Measurements from ENCODE around the gene DNAJC3.
"Not testable (repeated sequence)": the region's sequence is repeated elsewhere in the genome, so short reads cannot be mapped to it uniquely, and the experiment has no call there.

Gene DNAJC3

DNA sequence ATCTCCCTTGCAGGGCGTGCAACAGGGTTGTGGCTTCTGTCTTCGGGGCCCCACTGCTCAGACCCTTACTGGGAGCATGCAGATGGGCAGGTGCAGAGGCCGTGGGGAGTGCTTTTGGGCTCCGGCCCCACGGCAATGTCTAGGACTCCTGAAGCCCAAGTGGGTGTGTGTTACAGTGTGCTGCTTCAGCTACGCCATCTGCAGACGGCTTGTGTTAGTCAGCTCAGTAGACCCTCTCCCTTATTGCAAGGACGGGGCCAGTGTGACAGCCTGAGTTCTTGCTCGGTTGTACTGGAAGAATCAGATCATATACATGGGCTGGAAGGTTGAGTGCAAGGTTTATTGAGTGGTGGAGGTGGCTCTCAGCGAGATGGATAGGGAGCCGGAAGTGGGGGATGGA lies 39.3 kb downstream of the DNAJC3 start:
- DNase-seq, result no peak

DNA sequence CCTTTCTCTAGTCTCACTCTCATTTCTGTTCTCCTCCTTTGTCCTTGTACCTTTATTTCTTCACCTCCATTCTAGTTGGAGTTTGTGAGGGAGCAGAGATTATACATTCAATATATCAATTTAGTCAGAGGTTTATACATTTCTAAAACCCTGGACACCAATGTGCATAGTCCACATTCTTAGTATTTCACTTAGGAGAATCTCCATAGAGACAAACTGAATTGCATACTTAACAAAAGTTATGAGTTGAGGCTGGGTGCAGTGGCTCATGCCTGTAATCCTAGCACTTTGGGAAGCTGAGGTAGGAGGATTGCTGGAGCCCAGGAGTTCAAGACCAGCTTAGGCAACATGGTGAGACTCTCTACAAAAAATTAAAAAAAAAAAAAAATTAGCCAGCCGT lies 45.3 kb downstream of the DNAJC3 start:
- DNase-seq, result no peak

DNA sequence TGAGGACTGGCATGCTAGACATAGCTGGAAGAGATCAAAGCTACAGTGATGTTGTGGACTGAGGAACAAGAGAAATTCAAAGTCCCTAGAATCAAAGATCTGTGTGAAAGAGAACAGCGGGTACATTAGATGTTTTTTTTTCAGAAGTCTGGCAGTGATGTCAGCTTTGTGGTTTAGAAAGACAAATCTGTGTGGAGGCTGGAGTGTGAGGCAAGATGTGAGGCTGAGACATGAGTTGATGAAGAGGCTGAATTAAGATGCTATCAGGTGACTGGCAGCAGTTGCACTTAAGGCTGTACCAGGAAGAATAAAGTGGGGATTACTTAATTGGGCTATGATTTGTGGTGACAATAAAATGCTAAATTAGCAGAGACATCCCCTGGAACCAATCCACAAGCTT lies 46.5 kb downstream of the DNAJC3 start:
- no peak for DNase-seq

DNA sequence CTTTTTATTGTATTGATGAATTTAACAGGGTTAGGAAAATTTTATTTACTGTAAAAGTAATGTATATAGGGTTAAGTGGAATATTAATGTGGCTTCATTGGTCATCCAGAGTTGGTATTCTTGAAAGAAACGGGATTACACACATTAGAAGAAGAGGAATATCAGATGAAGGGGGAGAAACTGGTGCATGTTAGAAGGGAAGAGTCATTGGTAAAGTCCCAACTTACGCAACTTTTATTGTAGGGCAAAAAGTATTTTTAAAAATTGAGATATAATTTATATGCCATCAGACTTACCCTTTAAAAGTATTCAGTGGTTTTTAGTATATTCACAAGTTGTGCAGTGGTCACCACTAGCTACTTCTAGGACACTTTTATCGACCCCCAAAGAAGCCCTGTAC lies 47.3 kb downstream of the DNAJC3 start:
- DNase-seq, result no peak

DNA sequence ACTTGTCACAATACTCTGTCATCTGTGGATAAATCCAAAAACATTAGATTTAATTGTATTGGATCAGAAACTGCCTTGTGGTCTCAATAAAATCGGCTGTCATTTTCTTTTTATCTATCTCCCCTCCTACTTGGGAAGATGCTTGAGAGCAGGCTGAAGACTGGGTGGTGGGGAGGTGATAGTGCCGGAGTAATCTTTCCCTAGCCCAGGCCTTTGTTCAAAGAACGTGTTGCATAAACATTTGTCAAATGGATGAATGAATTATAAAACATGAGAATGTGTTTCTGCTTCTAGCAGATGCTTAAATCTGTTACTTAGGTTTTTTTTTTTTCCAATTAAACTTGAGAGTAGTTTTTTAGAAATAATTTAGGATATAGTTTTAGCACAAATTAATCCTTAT lies 49.9 kb downstream of the DNAJC3 start:
- no peak for DNase-seq

DNA sequence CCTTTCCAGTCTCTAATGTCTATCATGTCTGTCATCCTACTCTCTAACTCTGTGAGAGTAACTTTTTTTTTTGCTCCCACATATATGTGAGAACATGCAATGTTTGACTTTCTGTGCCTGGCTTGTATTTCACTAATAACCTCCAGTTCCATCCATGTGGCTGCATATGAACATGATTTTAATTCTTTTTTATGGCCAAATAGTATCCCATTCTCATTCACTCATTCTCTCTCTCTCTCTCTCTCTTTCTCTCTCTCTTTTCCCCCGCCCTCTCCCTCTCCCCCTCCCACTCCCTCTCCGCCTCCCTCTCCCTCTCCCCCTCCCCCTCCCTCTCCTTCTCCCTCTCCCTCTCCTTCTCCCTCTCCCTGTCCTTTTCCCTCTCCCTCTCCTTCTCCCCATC lies 52.0 kb downstream of the DNAJC3 start:
- no peak for DNase-seq

DNA sequence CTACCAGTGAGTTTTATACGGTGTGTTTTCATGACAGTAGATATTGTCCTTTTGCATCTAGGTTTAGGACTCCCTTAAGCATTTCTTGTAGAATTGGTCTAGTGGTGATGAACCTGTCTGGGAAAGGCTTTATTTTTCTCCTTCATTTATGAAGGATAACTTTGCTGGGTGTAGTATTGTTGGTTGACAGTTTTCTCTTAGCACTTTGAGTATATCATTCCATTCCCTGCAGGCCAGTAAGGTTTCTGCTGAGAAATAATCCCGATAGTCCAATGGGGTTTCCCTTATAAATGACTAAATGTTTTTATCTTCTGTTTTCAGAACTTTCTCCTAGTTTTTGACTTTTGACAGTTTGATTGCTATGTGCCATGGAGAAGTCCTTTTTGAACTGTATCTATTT lies 57.2 kb downstream of the DNAJC3 start:
- DNase-seq, result no peak

DNA sequence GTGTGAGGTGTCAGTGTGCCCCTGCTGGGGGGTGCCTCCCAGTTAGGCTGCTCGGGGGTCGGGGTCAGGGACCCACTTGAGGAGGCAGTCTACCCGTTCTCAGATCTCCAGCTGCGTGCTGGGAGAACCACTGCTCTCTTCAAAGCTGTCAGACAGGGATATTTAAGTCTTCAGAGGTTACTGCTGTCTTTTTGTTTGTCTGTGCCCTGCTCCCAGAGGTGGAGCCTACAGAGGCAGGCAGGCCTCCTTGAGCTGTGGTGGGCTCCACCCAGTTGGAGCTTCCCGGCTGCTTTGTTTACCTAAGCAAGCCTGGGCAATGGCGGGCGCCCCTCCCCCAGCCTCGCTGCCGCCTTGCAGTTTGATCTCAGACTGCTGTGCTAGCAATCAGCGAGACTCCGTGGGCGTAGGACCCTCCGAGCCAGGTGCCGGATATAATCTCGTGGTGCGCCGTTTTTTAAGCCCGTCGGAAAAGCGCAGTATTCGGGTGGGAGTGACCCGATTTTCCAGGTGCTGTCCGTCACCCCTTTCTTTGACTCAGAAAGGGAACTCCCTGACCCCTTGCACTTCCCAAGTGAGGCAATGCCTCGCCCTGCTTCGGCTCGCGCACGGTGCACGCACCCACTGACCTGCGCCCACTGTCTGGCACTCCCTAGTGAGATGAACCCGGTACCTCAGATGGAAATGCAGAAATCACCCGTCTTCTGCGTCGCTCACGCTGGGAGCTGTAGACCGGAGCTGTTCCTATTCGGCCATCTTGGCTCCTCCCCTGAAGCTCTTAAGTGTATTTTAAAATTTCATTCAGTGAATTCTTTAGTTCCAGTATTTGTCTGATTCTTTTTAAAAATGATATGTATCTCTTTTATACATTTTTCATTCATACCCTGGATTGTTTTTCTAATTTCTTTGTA lies 63.4 kb downstream of the DNAJC3 start:
- not testable (repeated sequence) for DNase-seq

DNA sequence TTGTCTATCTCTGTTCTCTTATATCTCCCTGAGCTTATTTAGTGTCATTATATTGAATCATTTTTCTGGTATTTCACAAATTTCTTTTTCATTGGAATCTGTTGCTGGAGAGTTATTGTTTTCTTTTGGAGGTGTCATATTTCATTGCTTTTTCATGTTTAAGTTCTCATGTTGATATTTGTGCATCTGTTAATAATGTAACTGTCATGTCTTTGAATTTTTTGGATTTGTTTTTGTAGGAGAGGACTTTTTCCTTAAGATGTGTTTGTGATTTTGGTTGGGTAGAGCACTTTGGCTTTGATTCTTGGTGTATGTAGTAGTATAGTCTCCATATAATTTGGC lies 64.0 kb downstream of the DNAJC3 start:
- DNase-seq, result no peak

DNA sequence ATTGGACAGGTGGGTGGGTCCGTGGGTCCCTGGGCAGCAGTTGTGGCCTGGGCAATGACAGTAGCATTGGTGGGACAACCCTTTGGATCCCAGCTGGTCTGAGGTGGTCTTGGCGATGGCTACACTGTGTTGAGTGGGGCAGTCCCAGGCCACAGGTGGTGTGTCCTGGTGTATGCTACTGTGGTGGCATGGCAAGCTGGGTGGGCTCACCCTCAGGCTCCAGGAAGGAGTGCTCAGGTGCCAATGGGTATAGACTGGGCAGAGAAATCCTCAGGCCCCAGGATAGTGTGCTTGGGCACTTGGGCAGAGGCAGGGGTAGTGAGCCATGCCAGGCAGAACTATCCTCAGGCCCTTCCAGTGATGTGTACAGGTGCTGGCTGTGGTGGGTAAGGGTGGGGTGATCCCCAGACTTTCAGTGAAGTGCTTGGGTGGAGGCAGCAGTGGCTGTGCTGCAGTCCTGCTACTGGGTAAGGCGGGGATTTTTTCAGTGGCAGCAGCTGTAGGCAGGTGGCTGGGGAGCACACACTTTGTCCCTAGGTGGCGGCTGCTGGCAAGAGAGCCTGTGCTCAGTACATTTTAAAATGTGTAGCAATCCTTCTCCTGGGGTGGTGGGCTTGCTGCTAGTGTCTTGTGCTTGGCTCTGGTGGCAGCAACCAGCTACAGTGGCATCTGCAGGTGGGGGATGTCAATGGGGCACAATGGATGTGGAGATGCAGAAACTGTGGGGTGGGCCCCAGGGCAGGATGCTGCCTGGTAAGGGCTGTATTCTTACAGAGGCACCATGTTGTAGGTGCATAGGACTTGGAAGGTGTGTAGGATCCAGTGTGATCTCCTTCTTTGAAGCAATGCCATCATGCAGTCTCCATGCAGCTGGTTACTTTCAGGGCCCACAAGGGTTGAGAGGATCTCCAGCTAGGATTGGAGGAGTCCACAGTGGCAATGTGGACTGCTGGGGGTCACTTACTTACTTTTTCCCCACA lies 64.9 kb downstream of the DNAJC3 start:
- DNase-seq, result no peak

DNA sequence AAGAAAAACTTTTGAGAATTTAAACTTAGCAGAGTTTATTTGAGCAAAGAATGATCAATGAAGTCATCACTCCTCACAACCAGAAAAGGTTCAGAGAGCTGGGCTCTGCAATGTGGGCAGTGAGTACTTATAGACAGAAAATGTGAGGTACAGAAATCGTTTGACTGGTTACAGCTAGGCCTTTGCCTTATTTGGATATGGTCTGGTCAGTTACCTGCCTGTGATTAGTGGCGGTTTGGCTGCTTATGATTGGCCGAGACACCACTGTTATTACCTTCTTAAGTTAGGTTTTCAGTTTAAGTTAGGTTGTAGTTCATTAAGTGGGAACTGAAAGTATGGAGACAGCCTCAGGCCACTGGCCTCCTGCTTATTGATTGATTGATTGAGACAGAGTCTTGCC lies 66.3 kb downstream of the DNAJC3 start:
- DNase-seq, result no peak

DNA sequence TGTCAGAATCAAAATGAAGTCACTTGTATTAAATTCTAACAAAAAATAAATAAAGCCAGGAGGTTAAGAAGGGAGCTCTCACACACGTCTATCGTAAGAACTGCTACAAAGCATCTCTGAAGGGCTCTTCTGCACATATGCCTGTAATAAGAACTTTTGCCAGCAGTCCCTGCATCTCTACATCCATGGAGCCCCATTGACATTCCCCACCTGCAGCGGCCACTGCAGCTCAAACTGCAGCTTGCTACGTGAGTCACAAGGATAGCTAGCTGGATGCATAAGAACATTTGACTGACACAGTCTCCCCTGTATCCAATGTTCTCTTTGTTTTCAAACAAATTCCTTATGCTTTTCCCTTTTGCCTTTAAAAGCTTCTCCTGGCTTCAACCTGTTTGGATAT lies 68.3 kb downstream of the DNAJC3 start:
- no peak for DNase-seq

DNA sequence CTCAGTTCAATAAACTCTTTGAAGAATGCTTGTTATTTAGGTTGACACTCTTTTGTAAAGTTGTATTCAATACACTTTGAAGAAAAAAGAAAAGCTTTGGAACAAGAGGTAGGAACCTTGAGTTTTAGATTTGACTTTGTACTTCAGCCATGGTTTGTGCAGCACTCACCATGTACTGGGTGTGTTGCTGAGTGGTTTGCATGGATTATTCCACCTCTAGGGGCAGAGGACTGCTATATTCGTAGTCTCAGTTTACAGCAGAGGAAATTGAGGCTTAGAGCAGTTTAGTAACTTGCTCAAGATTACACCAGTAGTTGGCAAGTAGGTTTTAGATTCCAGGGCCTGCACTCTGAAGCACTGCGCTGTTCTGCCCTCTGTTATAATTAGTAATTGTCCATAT lies 68.8 kb downstream of the DNAJC3 start:
- DNase-seq, result no peak

DNA sequence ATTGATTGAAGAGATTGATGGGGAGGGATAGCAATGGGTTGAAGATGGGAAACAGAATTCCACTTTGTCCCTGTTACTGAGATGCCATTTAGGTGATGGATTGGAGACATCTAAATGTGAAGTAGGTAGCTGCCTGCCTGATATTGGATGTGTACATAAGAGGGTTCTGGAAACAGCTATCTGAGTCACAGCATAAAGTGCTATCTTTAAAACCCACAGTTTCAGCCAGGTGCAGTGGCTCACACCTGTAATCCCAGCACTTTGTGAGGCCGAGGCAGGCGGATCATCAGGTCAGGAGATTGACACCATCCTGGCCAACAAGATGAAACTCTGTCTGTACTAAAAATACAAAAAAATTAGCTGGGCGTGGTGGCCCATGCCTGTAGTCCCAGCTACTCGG lies 72.6 kb downstream of the DNAJC3 start:
- no peak for DNase-seq

DNA sequence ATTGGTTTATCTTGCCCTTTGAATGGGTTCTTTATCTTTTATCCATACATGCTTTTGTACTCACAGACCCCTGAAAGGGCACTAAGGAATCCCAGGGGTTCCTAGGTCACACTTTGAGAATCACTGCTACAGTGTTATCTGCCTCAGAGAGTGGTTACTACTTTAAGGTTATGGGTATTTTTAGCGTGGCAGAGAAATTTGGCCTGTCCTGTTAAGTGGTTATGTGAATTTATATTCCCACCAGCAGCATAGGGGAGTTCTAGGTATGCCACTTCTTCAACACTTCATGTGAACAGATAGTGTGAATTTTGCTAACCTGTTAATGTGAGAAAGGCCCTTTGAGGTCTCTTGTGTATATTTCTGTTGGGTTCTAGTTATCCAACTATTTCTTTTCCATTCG lies 75.7 kb downstream of the DNAJC3 start:
- DNase-seq, result no peak

DNA sequence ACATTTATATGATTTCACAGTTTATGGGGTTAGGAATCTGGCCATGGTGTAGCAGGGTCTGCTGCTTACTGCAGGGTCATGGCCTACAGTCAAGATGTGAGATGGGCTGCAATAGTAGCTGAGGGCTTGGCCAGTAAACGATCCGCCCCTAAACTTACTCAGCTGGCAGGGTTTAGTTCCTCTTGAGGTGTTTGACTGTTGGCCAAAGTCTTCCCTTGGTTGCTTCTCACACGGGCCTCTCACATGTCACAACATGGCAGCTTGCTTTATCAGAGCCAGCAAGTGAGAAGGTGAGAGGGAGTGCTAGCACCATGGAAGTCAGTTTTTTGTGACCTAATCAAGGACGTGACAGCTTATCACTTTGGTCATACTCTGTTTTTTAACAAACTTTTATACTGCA lies 77.1 kb downstream of the DNAJC3 start:
- DNase-seq, result no peak

DNA sequence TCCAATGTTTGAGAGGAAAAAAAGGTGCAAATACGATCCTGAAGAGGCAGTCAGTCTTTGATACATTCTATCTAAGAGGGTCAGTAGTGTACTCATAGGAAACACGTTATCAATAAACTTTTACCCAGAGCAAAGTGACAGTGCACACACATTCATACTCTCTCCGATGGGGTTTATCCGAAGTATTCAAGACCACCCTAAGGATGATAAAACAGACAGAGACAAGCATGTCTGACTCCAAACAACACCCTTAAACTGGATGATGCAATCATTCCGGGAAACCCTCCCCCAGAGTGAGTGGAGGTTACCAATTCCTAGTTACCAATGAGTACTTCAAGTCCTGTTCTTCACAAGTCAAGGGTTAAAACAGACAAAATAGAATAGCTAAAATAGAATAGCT lies 79.1 kb downstream of the DNAJC3 start:
- DNase-seq, result no peak

DNA sequence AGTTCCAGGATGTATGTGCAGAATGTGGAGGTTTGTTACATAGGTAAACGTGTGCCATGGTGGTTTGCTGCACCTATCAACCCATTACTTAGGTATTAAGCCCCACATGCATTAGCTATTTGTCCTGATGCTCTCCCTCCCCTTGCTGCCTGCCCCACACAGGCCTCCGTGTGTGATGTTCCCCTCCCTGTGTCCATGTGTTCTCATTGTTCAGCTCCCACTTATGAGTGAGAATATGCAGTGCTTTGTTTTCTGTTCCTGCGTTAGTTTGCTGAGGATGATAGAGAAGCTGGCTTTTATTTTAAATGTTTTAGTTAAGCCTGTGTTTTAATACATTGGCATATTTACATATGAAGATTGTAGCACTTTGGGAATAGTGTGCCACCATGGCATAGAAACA lies 85.7 kb downstream of the DNAJC3 start:
- not testable (repeated sequence) for DNase-seq

DNA sequence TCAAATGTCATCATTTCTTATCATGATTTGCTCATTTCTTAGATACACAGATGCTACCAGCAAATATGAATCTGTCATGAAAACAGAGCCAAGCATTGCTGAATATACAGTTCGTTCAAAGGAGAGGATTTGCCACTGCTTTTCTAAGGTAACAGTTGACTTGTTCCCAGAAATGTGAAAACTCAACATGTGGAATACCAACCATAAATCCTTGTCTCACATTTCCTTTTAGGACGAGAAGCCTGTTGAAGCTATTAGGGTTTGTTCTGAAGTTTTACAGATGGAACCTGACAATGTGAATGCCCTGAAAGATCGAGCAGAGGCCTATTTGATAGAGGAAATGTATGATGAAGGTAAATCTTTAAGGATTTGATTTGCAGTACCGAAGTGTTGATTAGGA lies 86.7 kb downstream of the DNAJC3 start:
- no peak for DNase-seq

DNA sequence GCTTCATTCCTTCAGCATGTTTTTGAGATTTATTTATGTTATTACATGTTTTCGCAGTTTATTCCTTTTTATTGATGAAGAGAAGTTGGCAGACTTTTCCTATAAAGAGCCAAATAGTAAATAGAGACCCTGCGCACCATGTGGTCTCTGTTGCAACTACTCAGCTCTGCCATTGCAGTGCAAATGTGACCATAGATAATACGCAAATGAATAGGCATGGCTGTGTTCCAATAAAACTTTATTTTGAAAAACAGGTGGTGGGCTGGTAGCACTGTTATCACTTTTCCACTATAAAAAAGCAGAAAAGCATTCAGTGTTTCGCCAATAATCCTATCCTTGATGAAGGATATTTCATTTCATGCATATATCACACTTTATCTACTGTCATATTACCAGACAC lies 95.0 kb downstream of the DNAJC3 start:
- DNase-seq, result no peak

DNA sequence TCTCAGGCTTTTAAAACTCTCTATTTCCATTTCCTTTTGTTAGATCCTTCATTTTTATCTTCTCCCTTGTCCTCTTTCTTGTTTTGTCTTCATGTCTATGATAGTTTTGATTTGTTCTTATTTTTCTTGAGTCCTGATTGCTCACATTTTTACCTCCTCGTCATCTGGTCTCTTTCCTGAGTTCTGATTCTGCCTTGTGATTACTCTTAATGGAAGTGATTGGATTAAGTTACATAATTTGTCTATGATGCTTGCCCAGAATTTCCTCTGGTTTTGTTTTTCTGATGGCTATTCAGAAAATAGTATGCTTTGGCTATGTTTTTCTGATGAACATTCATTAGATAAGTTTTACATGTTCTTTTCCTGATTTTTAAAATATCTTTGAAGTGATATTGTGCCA lies 102.6 kb downstream of the DNAJC3 start:
- DNase-seq, result no peak

DNA sequence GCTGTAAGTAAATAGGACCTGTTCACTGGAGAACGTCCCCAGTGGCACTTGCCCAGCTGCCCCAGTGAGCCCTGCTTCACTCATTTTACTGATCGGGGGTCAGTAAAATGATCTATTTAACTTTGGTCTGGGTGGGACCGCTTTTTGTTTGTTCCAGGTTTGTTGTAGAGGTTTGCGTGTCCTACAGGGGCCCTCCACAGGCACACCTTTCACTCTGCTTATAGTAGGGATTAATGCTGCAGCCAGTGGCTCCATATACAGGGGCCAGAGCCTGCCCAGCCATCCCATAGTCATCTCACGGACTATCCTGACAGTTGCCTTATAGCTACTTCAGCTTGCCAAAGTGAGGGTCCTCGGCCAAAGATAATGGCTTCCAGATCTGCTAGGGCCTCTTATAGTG lies 104.1 kb downstream of the DNAJC3 start:
- DNase-seq, result no peak

DNA sequence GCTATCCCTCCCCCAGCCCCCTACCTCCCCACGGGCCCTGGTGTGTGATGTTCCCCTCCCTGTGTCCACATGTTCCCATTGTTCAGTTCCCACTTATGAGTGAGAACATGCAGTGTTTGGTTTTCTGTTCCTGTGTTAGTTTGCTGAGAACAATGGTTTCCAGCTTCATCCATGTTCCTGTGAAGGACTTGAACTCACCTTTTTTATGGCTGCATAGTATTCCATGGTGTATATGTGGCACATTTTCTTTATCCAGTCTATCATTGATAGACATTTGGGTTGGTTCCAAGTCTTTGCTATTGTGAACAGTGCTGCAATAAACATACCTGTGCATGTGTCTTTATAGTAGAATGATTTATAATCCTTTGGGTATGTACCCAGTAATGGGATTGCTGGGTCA lies 105.0 kb downstream of the DNAJC3 start:
- DNase-seq, result not testable (repeated sequence)

DNA sequence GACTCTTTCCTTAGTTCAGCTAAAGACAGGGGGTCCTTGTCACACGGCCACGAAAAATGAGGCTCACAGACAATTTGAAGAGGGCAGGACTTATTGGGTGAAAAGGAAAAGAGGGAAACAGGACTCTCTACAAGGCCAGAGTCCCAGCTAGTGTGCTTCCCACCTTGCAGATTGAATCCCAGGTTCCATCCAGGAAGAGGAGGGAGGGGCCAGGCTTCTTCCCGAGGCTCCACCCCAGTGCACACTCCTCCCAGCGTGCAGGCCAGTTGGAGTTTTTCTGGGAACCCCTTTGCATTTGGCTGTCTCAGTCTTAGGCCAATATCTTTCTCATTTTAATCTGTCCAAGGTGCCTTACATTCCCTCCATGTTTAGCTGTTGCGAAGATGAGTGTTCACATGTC lies 106.8 kb downstream of the DNAJC3 start:
- no peak for DNase-seq
